ENCODE data around the gene ABAT. TPM values are rescaled to one million over a fixed set of nuclear protein-coding genes. Genes with fewer than 3 reads are reported as not detected.

The ABAT gene
- total and polyA plus RNA-seq, 2 of the 8 experiments (the other 6 are each of a cell fraction or from before 2014, with no cell fraction given) = 6.4 to 8.4 TPM

GRCh38 chr16:8682551-8683259 is 8.3 kb downstream of the ABAT start (continued):
- TF ChIP-seq E2F6 (IDR thresholded peaks at IDR 0.05) = no peak
- no peak for TF ChIP-seq TEAD4 (IDR thresholded peaks at IDR 0.05; ENCODE audit: low read depth, low read length)
- TF ChIP-seq SIRT6 (IDR thresholded peaks at IDR 0.05; ENCODE audit: low read length) = no peak
- no peak for TF ChIP-seq TAF1 (IDR thresholded peaks at IDR 0.05; ENCODE audit: low read depth, low read length)
- no peak for TF ChIP-seq TAF7 (optimal IDR thresholded peaks at IDR 0.05; ENCODE audit: borderline replicate concordance, low read depth, low read length)
- TF ChIP-seq SIN3A (conservative IDR thresholded peaks at IDR 0.05 in 1 of 2, IDR thresholded peaks at IDR 0.05 in 1 of 2; ENCODE audit: low read depth in 1 of 2, low read length in 2 of 2) = no peak
- no peak for TF ChIP-seq EGR1 (IDR thresholded peaks at IDR 0.05; ENCODE audit: borderline replicate concordance, low read depth, low read length)
- no peak for TF ChIP-seq HDAC2 (IDR thresholded peaks at IDR 0.05; ENCODE audit: borderline replicate concordance in 1 of 2, low read depth in 2 of 2, low read length in 2 of 2)
- TF ChIP-seq SRF (IDR thresholded peaks at IDR 0.05; ENCODE audit: low read depth, low read length) = no peak
- TF ChIP-seq MAFK (IDR thresholded peaks at IDR 0.05; ENCODE audit: low read depth, low read length) = no peak
